GM19324 (cell line): Measurements from ENCODE around the gene LRCH4.

Experiments used
- ATAC-seq: cut with Tn5 transposase; IDR thresholded peaks from one replicate; pipeline ENCODE4 v1.9.1; 2021; ENCODE audit warnings: mild to moderate bottlenecking, moderate library complexity; ENCODE audit not compliant: unreplicated experiment, low FRiP score

The LRCH4 gene, protein sequence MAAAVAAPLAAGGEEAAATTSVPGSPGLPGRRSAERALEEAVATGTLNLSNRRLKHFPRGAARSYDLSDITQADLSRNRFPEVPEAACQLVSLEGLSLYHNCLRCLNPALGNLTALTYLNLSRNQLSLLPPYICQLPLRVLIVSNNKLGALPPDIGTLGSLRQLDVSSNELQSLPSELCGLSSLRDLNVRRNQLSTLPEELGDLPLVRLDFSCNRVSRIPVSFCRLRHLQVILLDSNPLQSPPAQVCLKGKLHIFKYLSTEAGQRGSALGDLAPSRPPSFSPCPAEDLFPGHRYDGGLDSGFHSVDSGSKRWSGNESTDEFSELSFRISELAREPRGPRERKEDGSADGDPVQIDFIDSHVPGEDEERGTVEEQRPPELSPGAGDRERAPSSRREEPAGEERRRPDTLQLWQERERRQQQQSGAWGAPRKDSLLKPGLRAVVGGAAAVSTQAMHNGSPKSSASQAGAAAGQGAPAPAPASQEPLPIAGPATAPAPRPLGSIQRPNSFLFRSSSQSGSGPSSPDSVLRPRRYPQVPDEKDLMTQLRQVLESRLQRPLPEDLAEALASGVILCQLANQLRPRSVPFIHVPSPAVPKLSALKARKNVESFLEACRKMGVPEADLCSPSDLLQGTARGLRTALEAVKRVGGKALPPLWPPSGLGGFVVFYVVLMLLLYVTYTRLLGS

DNA sequence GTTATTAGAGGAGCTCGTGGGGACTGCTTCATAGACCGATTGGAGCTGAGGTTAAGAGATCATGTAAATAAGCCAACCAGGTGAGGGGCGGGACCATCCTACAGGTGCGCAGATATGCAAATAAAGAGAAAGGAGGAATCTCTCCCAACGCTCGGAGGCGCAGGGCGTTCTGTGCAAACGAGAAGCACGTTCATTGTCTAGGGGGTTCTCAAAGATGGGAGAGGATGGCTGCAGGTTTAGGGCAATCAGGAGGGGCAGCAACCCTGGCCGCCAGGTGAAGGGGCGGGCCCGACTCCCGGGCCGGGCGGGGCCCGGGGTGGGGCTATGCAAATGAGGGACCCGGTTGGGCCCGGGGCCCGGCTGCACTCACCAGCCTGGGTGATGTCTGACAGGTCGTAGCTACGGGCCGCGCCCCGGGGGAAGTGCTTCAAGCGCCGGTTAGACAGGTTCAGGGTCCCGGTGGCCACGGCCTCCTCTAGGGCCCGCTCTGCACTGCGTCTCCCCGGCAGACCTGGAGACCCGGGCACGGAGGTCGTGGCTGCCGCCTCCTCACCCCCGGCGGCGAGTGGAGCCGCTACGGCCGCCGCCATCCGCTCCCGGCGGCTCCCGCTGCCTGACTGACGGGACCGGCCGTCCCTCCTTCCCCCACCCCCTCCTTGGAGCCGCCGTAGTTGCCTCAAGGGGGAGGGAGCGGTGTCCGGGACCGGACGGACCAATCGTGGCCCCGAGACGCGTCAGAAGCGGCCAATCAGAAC lies at the start of gene LRCH4:
Gene LRCH4, minus strand, starts transcription at position 619 of the 755 bp plus-strand sequence. Its CDS starts 29 bp downstream, at position 590.
- peak; percentile 29 for ATAC-seq

DNA sequence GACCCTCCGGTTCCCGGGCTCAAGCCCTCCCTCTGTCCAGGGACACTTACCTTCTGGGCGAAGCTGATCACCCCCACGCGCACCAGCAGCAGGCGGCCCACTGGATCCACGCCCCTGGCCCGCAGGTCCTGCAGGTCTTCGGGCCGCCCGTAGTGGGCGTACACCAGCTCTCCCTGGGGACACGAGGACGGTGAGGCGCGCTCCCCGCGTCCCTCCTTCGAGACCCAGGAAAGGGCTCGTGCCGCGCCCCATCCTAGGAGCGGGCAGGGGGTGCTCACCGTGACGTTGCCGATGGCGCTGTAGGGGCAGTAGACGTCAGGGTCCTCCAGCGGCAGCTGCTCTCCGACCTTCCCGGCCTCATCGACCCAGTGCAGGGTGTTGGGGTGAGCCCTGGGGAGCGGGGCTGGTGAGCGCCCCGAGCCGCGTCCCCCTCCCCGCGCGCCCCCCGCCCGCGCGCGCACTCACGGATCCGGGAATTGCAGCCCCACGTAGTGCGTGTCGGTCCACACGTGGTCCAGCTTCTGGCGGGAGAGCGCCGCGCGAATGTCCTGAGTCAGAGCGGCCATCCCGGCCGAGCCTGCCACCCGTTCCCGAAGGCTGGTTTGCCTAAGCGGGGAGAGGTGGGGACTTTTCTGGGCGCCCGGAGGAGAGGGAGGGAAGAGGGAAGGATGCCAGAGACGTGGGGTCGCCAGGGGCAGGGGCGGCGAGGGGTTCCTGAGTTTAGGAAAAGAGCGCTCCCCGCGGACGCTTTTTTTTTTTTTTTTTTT lies 47.2 kb upstream of the LRCH4 start:
- no peak for ATAC-seq

DNA sequence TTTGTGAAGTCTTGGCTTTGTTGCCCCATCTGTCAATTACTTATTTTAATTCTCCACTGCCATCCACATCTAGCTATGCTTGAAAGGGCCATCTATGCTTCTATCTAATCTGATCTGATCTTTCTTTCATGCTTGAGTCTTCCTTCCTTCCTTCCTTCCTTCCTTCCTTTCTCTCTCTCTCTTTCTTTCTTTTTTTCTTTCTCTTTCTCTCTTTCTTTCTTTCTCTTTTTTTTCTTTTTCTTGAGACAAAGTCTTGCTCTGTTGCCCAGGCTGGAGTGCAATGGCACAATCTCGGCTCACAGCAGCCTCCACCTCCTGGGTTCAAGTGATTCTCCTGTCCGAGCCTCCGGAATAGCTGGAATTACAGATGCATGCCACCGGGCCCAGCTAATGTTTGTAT lies 44.1 kb upstream of the LRCH4 start:
- ATAC-seq = no peak

DNA sequence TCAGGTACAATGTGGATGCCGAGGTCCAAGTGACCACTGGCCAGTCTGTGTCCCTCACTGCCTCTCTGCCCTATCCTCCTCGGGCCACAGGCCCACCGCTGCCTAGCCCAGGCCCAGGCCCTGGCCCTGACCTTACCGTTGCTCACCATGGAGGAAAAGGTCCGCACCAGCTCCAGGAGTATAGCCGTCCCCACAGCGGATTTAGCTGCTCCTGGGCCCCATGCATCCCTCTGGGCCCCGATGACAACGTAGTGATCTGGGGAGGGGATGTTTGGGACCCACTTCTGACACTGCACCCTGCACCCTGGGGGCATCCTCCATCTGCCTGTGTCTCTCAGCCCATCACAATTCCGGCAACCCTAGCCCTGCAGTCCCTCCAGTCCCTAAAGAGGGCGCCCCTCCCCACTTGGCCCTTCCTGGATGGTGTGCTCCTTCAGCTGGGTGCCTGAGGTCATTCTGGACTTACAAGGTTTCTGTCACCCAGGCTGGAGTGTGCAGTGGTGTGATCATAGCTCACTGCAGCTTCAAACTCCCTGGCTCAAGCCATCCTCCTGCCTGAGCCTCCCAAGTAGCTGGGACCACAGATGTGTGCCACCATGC lies 43.3 kb upstream of the LRCH4 start:
- ATAC-seq = no peak

DNA sequence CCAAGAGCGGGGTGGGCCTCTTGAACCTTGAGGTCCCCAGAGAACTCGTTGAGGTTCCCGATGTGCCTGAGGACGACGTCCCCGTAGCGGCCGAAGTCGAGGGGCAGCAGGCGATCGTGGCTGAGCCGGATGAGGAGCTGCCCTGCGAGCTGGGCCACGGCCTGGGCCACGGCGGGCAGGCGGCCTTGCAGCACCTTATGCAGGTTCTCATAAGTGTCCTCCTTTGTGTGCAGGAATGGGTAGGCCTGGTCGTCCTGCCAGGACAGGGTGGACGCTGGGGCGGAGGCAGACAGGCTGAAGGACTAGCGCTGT lies 41.3 kb upstream of the LRCH4 start:
- ATAC-seq = no peak

DNA sequence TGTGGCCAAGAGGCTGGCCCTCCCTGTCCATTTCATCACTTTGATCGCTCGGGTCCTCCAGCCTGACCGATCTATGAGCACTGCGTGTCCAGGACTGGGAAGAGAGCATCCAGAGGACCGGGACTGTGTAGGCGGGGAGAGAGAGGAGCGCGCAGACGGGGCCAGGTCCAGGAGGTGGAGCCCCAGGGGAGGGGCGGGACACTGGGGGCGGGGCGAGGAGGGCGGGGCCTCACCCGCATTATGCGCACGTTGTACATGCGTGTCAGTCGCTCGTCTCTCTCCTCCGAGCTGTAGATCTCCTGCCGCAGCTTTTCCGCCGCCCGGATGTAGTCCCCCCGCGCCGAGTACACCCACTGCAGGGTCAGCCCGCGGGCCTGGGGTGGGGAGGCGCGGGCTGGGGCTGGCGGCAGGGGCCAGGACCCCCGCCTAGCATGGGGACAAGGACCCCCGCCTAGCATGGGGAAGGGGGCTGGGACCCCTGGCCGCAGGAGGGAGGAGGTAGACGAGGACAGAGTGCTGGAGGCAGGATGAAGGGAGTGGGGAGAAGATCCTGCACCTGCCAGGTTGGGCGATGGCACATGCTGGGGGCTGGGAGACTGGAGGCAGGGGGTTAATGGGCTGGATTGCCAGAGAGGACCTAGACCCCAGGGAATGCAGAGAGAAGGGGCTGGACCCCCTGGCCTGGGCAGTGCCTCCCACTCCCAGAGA lies 40.8 kb upstream of the LRCH4 start:
- peak; percentile 46 for ATAC-seq

DNA sequence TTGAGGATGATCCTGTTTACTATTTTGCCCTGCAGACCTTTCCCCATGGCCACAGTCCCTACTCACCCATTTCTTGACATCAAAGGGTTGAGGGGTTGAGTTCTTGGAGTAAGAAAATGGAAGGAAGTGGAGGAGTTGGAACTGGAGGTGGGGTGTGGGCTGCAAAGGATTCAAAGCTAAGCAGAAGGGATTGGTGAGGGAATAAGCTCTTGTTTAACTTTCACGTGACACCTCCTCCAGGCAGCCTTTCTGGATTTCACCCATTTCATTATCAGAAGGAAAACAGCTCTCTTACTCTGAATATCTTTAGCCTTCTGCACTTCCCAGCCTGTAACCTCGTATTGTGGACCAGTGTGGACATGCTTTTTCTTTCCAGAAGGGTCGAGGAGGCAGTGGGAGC lies 40.1 kb upstream of the LRCH4 start:
- no peak for ATAC-seq

DNA sequence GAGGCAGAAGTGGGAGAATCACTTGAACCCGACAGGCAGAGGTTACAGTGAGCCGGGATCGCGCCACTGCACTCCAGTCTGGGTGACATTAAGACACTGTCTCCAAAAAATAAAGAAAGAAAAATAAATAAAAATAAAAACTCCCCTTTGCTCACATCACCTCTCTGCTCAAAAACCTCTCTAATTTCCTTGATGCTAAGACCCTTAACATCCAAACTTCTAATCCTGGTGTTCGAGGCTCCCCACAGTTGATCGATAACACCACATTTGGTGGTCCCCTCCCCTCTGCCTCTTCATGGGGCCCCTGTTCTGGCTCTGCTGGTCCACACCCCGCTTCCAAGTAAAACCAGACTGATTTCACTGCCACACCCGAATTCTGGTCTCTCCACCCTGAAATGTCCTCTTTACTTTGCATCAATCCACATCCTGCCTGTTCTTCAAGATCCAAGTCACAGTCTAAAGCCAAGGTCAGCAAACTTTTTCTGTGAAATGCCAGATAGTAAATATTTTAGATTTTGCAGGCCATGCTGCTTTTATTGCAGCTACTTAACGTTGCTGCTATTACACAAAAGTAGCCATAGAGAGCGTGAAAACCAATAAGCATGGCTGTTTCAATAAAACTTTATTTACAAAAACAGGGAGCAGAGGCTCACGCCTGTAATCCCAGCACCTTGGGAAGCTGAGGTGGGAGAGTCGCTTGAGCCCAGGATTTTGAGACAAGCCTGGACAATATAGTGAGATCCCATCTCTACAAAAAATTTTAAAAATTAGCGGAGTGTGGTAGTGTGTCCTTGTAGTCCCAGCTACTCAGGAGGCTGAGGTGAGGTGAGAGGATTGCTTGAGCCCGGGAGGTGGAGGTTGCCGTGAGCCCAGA lies 38.3 kb upstream of the LRCH4 start:
- no peak for ATAC-seq

DNA sequence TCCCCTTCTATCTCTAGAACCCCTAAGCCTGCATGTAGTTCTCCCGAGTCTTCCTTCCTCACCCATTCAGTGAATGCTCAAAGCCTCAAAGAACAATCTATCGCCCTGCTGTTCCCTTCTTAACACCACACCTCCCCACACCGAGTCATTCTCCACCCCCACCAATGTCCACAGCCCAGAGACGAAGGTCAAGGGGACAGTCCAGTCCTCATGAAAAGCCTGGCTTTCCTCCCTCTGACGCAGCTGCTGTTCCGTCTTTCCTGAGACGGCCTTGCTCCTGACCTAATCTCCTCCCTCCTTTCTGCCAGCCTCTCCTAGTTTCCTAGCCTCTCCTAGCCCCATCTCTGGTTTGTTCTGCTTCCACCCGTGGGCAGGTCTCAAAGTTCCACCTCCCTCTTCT lies 35.6 kb upstream of the LRCH4 start:
- no peak for ATAC-seq

DNA sequence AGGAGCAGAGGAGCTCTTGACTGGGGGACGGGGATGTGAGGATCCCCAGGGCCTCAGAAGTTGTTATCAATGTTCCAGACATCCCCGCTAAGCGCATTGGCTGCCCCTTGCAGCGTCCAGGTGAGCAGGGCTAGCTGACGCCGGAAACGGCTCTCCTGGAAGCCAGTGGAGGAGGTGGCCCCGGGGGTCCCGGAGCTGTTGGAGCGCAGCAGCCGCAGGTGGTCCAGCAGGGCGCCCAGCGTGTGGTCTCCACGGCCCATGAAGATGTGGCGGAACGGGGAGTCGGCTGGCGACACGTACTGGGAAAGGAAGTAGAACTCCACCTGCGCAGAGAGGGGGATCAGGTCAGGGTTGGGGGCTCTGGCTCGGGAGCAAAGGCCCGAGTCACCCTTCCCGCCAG lies 34.9 kb upstream of the LRCH4 start:
- no peak for ATAC-seq

DNA sequence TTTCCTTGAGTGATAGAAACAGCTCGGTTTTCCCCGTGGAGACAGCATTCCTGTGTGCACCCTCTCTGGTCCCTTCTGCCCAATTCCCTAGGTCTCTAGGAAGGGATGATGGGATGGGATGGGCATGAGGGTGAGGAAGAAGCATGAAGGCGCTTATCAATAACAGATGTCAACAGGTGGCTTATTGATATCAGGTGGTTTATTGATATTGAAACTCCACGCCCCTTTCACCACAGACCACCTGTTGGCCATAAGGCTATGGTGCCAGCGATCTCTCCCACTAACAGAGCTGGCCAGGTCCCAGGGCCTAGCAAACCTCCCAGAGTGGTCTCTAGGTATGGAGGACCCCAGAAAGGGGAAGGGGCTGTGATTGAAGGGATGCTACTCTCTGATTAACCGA lies 34.3 kb upstream of the LRCH4 start:
- ATAC-seq = no peak

DNA sequence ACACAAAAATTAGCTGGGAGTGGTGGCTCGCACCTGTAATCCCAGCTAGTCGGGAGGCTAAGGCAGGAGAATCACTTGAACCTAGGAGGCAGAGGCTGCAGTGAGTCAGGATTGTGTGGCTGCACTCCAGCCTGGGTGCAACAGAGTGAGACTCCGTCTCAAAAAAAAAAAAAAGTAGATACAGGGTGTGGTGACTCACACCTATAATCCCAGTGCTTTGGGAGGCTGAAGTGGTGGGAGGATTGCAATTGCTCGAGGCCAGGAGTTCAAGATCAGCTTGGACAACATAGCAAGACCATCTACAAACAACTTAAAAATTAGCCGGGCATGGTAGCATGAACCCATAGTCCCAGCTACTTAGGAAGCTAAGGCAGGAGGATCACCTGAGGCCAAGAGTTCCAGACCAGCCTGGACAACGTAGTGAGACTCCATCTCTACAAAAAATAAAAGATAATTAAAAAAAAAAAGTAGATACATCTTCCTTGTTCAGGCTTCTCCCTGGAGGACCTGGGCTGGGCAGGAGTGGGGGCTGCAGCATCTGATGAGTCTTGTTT lies 28.5 kb upstream of the LRCH4 start:
- ATAC-seq = no peak

DNA sequence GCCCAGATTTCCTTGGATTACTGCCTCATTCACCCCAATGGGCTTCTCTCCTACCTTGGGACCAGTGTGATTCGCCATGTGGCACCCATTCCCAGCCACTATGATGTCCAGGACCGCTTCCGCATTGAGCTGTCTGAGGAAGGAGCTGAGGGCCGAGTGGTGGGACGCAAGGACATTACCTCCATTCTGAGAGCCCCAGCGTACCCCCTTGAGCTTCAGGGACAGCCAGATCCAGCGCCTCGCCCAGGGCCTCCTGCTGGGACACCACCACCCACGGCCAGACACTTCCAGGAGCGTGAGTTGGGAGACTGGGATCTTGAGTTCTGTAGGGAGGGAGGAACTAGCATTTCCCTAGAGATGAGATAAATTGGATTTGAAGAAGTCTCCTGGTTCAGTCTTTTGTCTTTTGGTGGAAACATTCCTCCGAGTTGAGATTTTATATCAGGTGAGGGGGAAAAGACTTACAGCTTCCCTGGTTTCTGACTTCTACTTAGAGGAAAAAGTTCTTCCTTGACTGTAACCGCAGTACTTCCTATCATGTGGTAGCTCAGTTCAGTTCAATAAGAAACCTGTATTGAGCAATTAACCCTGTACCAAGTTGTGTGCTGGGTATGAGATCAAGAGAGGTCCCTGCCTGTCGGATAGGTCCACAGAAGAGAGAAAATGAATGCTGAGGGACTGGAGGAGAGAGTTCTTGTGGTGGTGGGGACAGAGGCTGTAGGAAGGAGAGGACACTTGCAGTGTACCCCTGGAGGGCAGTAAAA lies 27.7 kb upstream of the LRCH4 start:
- no peak for ATAC-seq

DNA sequence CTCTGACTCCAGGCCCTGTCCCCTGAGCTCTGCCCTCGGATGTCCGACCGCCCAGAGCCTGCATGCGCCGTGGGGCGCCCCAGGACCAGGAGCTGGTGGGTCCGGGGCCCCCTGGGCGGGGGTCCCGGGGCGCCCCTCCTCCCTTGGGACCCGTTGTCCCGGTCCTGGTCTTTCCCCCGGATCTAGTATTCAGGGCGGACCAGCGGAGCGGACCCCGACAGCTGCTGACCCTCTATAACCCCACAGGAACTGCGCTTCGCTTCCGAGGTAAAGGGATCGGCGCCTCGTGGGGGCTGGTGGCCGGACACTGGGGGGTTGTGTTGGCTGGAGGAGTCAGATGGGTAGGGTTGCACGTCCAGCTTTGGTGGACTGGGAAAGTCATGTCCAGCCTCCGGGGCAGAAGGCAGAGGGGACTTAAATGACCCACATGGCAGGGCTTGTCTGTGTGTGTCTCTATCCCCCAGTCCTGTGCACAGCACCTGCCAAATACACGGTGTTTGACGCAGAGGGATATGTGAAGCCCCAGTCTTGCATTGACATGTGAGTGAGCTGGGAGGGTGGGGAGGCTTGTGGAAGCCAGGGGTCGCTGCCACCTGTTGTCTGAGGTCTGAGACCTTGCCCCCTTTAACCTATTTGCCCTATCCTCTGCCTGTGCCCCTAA lies 26.9 kb upstream of the LRCH4 start:
- ATAC-seq = peak; percentile 1

DNA sequence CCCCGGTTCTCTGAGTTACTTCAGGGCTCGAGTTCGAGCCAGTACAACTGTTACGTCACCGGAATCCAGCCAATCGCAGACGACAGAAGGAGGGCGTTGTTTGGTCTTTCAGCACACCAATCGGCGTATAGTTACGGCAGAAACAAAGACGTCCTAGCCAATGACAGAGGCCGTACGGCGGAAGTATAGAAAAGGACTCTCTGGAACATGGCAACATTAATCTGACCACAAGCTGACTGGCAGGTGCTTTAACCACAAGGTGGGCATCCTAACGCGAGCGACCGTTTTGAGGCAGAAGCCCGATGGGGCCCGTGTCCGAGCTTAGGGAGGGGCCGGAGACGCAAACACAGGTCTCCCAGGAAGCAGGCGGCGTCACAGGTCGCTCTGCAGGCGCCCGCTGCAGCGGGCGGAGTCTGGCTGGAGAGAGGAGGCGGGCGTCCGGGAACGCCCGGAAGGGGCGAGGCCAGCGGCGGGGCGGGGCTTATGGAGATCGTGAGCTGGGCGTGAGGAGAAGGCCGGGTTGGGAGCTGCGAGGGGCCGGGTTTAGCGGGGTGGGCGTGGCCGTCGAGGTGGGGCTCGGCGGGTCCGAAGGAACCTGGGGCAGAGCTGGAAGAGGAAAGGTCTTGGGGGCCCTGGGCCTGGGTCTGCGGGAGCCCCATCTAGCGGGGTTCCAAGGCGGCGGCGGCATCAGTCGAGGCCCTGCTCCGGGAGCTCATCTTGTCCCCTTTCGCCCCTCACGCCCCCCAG lies 26.2 kb upstream of the LRCH4 start, which contains the start of gene MOSPD3:
Gene MOSPD3, plus strand, starts transcription at position 558 of the 747 bp plus-strand sequence. CDS start 252 bp downstream, outside the sequence.
- peak; percentile 90 for ATAC-seq

DNA sequence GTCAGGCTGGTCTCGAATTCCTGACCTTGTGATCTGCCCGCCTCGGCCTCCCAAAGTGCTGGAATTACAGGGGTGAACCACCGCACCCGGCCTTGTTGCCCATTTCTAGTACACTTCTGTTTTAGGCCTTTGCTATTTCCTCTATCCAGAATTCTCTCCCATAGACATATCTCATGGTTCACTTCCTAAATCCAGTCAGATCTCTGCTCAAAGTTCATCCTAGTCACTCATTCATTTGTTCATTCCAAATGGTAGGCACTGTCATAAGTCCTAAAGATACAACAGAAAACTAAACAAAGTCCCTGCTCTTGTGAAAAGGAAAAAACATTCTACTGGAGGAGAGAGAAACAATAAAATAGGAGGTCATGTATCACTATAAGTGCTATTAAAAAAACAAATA lies 24.0 kb upstream of the LRCH4 start:
- ATAC-seq = no peak
